Gastroesophageal sphincter (tissue), 4 donors: ENCODE data around the gene MAFF. TPM values are rescaled to one million over a fixed set of nuclear protein-coding genes. Genes with fewer than 3 reads are reported as not detected.
A peak's percentile ranks its signal among the peaks of the same experiment; 100 is the strongest.

Source experiments
- ATAC-seq: fragments of 150-250 bp; one replicate; pipeline ENCODE4 v1.9.1; 2016; ENCODE audit warnings: mild to moderate bottlenecking, moderate library complexity
- H3K27ac ChIP-seq, 4 donors: fragments of 200-600 bp; sonication (generic) in 3 of 4; 1 replicate in 3 of 4; 2 replicates in 1 of 4; pipeline ENCODE4 v1.5.1; 2016 to 2019
- H3K27me3 ChIP-seq: fragments of 200-600 bp; sonication (generic); one replicate; pipeline ENCODE4 v1.5.1; 2019
- H3K36me3 ChIP-seq, 2 donors: fragments of 200-600 bp; sonication (generic); one replicate each; pipeline ENCODE4 v1.5.1; 2019; ENCODE audit warnings: control low read depth in 1 of 2
- H3K4me1 ChIP-seq, 3 donors: fragments of 200-600 bp; sonication (generic); 1 replicate in 2 of 3; 2 replicates in 1 of 3; pipeline ENCODE4 v1.5.1; 2016 to 2019; ENCODE audit warnings: control low read depth in 2 of 3
- H3K4me3 ChIP-seq, 2 donors: fragments of 200-600 bp; sonication (generic); one replicate each; pipeline ENCODE4 v1.5.1; 2019; ENCODE audit warnings: mild to moderate bottlenecking in 1 of 2, moderate library complexity in 1 of 2
- H3K9me3 ChIP-seq, 3 donors: fragments of 200-600 bp; sonication (generic); one replicate each; pipeline ENCODE4 v1.5.1; 2017 to 2019; ENCODE audit warnings: control low read depth in 2 of 3
- CTCF ChIP-seq, 4 experiments: fragments of 200-600 bp in 2 of 4; fragments of 450-650 bp in 2 of 4; sonication (generic) in 1 of 4; IDR thresholded peaks; one replicate each; pipeline ENCODE4 v1.5.1; 2017 to 2019; ENCODE audit warnings: antibody characterized with exemption in 4 of 4, mild to moderate bottlenecking in 2 of 4, moderate library complexity in 2 of 4
- EP300 ChIP-seq: sonication (generic); formaldehyde crosslinking; IDR thresholded peaks from one replicate; pipeline ENCODE4 v1.6.1; 2017; ENCODE audit warnings: antibody characterized with exemption, mild to moderate bottlenecking
- POLR2A ChIP-seq, 2 donors: fragments of 450-650 bp; IDR thresholded peaks; one replicate each; pipeline ENCODE4 v1.6.1; 2017; ENCODE audit warnings: antibody characterized with exemption in 2 of 2, mild to moderate bottlenecking in 2 of 2, moderate library complexity in 1 of 2
- POLR2AphosphoS5 ChIP-seq: sonication (generic); formaldehyde crosslinking; IDR thresholded peaks from one replicate; pipeline ENCODE4 v1.6.1; 2017; ENCODE audit warnings: antibody characterized with exemption
- WGBS, 2 donors: methylation state at CpG; one replicate each; pipeline ENCODE4 v1.1.5; 2018; ENCODE audit warnings: low coverage in 1 of 2; 5-methylcytosine and 5-hydroxymethylcytosine counted together
- total RNA-seq, 4 donors: library from RNA; depleted of rRNA; stranded (reverse); fragments of >200 nt; gene quantifications; one replicate each; pipeline ENCODE4 v1.1.0, GENCODE V29; 2016

The MAFF gene
- total RNA-seq, 4 donors from 2014 or later, result 21.2 to 93.7 (median 51.2) TPM

GRCh38 chr22:38192475-38192863, 9.3 kb upstream of the MAFF start:
- H3K4me3 ChIP-seq, result no peak overlapping the region
- TF ChIP-seq CTCF (IDR thresholded peaks at IDR 0.05) (no peak), POLR2A (IDR thresholded peaks at IDR 0.05) (no peak), POLR2AphosphoS5 (no peak), EP300 (no peak)
- WGBS, 2 donors, result 80% methylated on average over 3 of the region's 3 CpGs; no CpG with 5 or more reads in 1 of the 2 donors
- no peaks in the 10 kb centered on the region for H3K27me3 ChIP-seq
- H3K4me1 ChIP-seq, result peaks cover 0 to 11% (median 4%) of the 10 kb centered on the region in 3 donors
- no peaks in the 10 kb centered on the region for H3K36me3 ChIP-seq
- H3K9me3 ChIP-seq, result no peaks in the 10 kb centered on the region
- no peak overlapping the region for H3K27ac ChIP-seq
- no peak for ATAC-seq

- WGBS, 2 donors, result 66 to 67% methylated on average over 1 to 6 of the region's 6 CpGs
- Histone ChIP-seq H3K4me1 (peaks cover 0 to 11% (median 4%) of the 10 kb centered on the region in 3 donors), H3K9me3 (no peaks in the 10 kb centered on the region), H3K27ac (no peak overlapping the region), H3K27me3 (no peaks in the 10 kb centered on the region), H3K36me3 (no peaks in the 10 kb centered on the region), H3K4me3 (no peak overlapping the region)
- ATAC-seq, result peak; percentile 30
- no peak for TF ChIP-seq CTCF (IDR thresholded peaks at IDR 0.05)
- peak; percentile 35 for TF ChIP-seq POLR2AphosphoS5
Observed at GRCh38 chr22:38193580-38193979, 8.2 kb upstream of the MAFF start.

GRCh38 chr22:38196791-38197419, 4.9 kb upstream of the MAFF start:
- Histone ChIP-seq H3K36me3 (no peaks in the 10 kb centered on the region), H3K9me3 (no peaks in the 10 kb centered on the region), H3K27me3 (no peaks in the 10 kb centered on the region), H3K4me1 (peaks cover 0 to 17% (median 4%) of the 10 kb centered on the region in 3 donors), H3K4me3 (no peak overlapping the region), H3K27ac (no peak overlapping the region)
- TF ChIP-seq POLR2A (IDR thresholded peaks at IDR 0.05), result no peak
- no peak for TF ChIP-seq EP300
- TF ChIP-seq CTCF (IDR thresholded peaks at IDR 0.05), result no peak
- TF ChIP-seq POLR2AphosphoS5, result no peak
- ATAC-seq, result no peak
- WGBS, 2 donors, result 65 to 67% methylated on average over 14 to 15 of the region's 19 CpGs

GRCh38 chr22:38199826-38200559, 1.8 kb upstream of the MAFF start:
- Histone ChIP-seq H3K4me3 (no peak overlapping the region), H3K27me3 (no peaks in the 10 kb centered on the region), H3K27ac (peak overlapping the region in 1 of 4 donors; percentile 98), H3K36me3 (no peaks in the 10 kb centered on the region), H3K9me3 (no peaks in the 10 kb centered on the region), H3K4me1 (peaks cover 0 to 30% (median 14%) of the 10 kb centered on the region in 3 donors)
- ATAC-seq, result no peak
- 72% methylated on average over 5 to 7 of the region's 10 CpGs for WGBS, 2 donors
- TF ChIP-seq POLR2A (IDR thresholded peaks at IDR 0.05) (no peak), CTCF (IDR thresholded peaks at IDR 0.05) (no peak), POLR2AphosphoS5 (no peak), EP300 (no peak)

- ATAC-seq, result peak; percentile 20
- WGBS, 2 donors, result 13 to 19% methylated on average over 5 to 7 of the region's 8 CpGs
- Histone ChIP-seq H3K27ac (peak overlapping the region; percentile 98 to 99 (median 98)), H3K4me1 (peaks cover 0 to 43% (median 24%) of the 10 kb centered on the region in 3 donors), H3K36me3 (no peaks in the 10 kb centered on the region), H3K27me3 (no peaks in the 10 kb centered on the region), H3K9me3 (no peaks in the 10 kb centered on the region), H3K4me3 (peak overlapping the region; percentile 71 to 93)
- TF ChIP-seq EP300 (no peak), POLR2A (IDR thresholded peaks at IDR 0.05) (no peak), CTCF (IDR thresholded peaks at IDR 0.05) (no peak), POLR2AphosphoS5 (no peak)
Observed at GRCh38 chr22:38201371-38201710, 453 bp upstream of the MAFF start.
